Upper lobe of left lung (tissue), 6 donors: ENCODE data around the gene CDC73. TPM values are rescaled to one million over a fixed set of nuclear protein-coding genes. Genes with fewer than 3 reads are reported as not detected.

ENCODE experiments used
- ATAC-seq, 2 donors: fragments of 200-7000 bp; cut with Tn5 transposase; one replicate each; pipeline ENCODE4 v1.9.1; 2022; ENCODE audit warnings: mild to moderate bottlenecking in 2 of 2, moderate library complexity in 2 of 2; ENCODE audit not compliant: low FRiP score in 2 of 2
- DNase-seq, 2 donors: peaks; one replicate each; pipeline ENCODE4 v3.0.0-alpha.2; 2019 to 2020
- H3K27ac ChIP-seq, 4 donors: fragments of 200-600 bp; sonication (generic); one replicate each; pipeline ENCODE4 v1.5.1; 2016 to 2019
- H3K27me3 ChIP-seq, 4 donors: fragments of 200-600 bp; sonication (generic); one replicate each; pipeline ENCODE4 v1.5.1; 2017 to 2019
- H3K36me3 ChIP-seq, 4 donors: fragments of 200-600 bp; sonication (generic); one replicate each; pipeline ENCODE4 v1.5.1; 2016 to 2019
- H3K4me1 ChIP-seq, 4 donors: fragments of 200-600 bp; sonication (generic); one replicate each; pipeline ENCODE4 v1.5.1; 2018 to 2019
- H3K4me3 ChIP-seq, 4 donors: fragments of 200-600 bp; sonication (generic); one replicate each; pipeline ENCODE4 v1.5.1; 2017 to 2019; ENCODE audit warnings: mild to moderate bottlenecking in 2 of 4, moderate library complexity in 1 of 4
- H3K9me3 ChIP-seq, 4 donors: fragments of 200-600 bp; sonication (generic); one replicate each; pipeline ENCODE4 v1.5.1; 2018 to 2019
- CTCF ChIP-seq, 6 experiments: fragments of 450-650 bp in 4 of 6; fragments of 200-600 bp in 2 of 6; sonication (generic) in 2 of 6; IDR thresholded peaks; one replicate each; pipeline ENCODE4 v1.5.1; 2016 to 2019; ENCODE audit warnings: antibody characterized with exemption in 6 of 6
- EP300 ChIP-seq, 4 donors: sonication (generic); formaldehyde crosslinking; IDR thresholded peaks; one replicate each; pipeline ENCODE4 v1.5.1; 2017; ENCODE audit warnings: antibody characterized with exemption in 4 of 4, control low read depth in 2 of 4
- POLR2A ChIP-seq, 4 donors: fragments of 450-650 bp; IDR thresholded peaks; one replicate each; pipeline ENCODE4 v1.5.1; 2016 to 2017; ENCODE audit warnings: antibody characterized with exemption in 4 of 4, mild to moderate bottlenecking in 2 of 4
- POLR2AphosphoS5 ChIP-seq, 2 donors: sonication (generic); formaldehyde crosslinking; IDR thresholded peaks; one replicate each; pipeline ENCODE4 v1.5.1; 2017; ENCODE audit warnings: antibody characterized with exemption in 2 of 2
- WGBS, 2 donors: methylation state at CpG; one replicate each; pipeline ENCODE4 v1.1.5; 2017 to 2018; 5-methylcytosine and 5-hydroxymethylcytosine counted together
- total RNA-seq, 6 donors: library from RNA; depleted of rRNA in 4 of 6; stranded (reverse); fragments of >200 nt in 4 of 6; gene quantifications; one replicate each; pipeline versions ENCODE4 v1.1.0 to v1.2.1, GENCODE V29; 2016 to 2021
- donor health status: DM: no; HTN: no; CAD: no; lungs with moderate emphysema.
- donor health status: DM: no; HTN: yes; CAD: no; lungs with severe emphysema.

CDC73 gene
- total RNA-seq, 6 donors from 2014 or later = 35.1 to 77.5 (median 47.5) TPM

DNA sequence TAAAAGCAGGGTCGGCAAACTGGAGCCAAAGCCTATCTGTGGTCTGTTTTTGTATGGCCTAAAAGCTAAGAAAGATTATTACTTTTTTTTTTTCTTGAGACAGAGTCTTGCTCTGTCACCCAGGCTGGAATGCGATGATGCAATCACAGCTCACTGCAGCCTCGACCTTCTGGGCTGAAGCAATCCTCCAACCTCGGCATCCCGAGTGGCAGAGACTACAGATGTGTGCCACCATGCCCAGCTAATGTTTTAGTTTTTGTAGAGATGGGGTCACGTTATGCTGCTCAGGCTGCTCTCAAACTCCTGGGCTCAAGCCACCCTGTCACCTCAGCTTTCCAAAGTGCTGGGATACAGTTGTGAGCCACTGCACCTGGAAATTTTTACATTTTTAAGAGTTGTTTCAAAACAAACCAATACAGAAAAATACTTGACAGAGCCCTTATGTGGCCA lies 10.2 kb upstream of the CDC73 start:
- Histone ChIP-seq H3K27me3 (no peaks in the 10 kb centered on the region), H3K36me3 (no peaks in the 10 kb centered on the region), H3K9me3 (no peaks in the 10 kb centered on the region), H3K4me1 (peaks cover 0 to 21% (median 12%) of the 10 kb centered on the region in 4 donors), H3K27ac (peak overlapping the region in 3 of 4 donors; percentile 27 to 74 (median 60)), H3K4me3 (no peak overlapping the region)
- WGBS, 2 donors = 26 to 41% methylated on average over 6 of the region's 6 CpGs
- ATAC-seq (peak; percentile 79 to 85), DNase-seq (peak in 1 of 2 donors; percentile 89)
- peak; percentile 22 to 49 for TF ChIP-seq POLR2AphosphoS5 (IDR thresholded peaks at IDR 0.05)
- no peak for TF ChIP-seq EP300 (IDR thresholded peaks at IDR 0.05)
- no peak for TF ChIP-seq POLR2A (IDR thresholded peaks at IDR 0.05)
- TF ChIP-seq CTCF (IDR thresholded peaks at IDR 0.05) = no peak

DNA sequence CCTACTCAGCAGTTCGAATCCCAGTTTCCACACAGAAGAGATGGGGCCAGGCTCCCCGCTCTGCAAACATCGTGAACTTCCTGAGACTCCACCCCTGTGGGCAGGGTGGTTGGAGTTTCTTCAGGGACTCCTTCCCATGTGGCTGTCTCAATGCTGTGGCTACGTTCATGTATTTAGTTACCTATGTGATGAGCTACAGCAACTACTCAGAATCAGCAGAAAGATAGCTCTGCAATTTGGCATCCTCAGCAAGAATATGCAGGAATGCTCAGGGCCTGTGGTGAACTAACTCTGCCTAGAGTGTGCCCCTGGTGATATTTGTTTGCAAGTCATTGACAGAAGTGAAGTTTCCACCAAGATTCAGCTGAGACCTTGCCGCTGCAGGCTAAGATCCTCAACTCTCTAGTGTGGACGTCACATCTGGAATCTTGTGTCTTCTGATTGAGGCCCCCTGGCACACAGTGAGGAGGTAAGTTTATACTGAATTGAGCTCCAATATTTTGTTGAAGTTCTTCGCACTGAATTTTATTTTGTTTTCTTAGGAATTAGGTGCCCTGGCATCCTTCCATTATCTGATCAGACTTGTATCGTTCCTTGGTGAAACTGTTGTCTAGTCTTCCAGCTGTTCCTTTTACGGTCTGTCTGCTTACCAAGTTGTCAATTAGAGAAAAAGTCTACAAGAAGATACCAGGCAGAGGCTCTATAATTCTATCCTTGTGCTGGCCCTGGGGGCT lies 8.4 kb upstream of the CDC73 start:
- peaks cover 0 to 21% (median 12%) of the 10 kb centered on the region in 4 donors for H3K4me1 ChIP-seq
- no peak overlapping the region for H3K27ac ChIP-seq
- ATAC-seq (no peak), DNase-seq (no peak)
- TF ChIP-seq EP300 (IDR thresholded peaks at IDR 0.05) (no peak), POLR2A (IDR thresholded peaks at IDR 0.05) (no peak), POLR2AphosphoS5 (IDR thresholded peaks at IDR 0.05) (no peak), CTCF (IDR thresholded peaks at IDR 0.05) (no peak)
- no peaks in the 10 kb centered on the region for H3K36me3 ChIP-seq
- H3K9me3 ChIP-seq = no peaks in the 10 kb centered on the region
- WGBS, 2 donors = 88% methylated on average over 9 of the region's 9 CpGs
- H3K4me3 ChIP-seq = no peak overlapping the region
- no peaks in the 10 kb centered on the region for H3K27me3 ChIP-seq

- DNase-seq (no peak), ATAC-seq (no peak)
- Histone ChIP-seq H3K4me1 (peaks cover 0 to 21% (median 12%) of the 10 kb centered on the region in 4 donors), H3K4me3 (no peak overlapping the region), H3K9me3 (no peaks in the 10 kb centered on the region), H3K36me3 (no peaks in the 10 kb centered on the region), H3K27me3 (no peaks in the 10 kb centered on the region), H3K27ac (no peak overlapping the region)
- TF ChIP-seq CTCF (IDR thresholded peaks at IDR 0.05) (no peak), POLR2AphosphoS5 (IDR thresholded peaks at IDR 0.05) (no peak), POLR2A (IDR thresholded peaks at IDR 0.05) (no peak), EP300 (IDR thresholded peaks at IDR 0.05) (no peak)
Observed at GRCh38 chr1:193113992-193114332, 7.9 kb upstream of the CDC73 start.

DNA sequence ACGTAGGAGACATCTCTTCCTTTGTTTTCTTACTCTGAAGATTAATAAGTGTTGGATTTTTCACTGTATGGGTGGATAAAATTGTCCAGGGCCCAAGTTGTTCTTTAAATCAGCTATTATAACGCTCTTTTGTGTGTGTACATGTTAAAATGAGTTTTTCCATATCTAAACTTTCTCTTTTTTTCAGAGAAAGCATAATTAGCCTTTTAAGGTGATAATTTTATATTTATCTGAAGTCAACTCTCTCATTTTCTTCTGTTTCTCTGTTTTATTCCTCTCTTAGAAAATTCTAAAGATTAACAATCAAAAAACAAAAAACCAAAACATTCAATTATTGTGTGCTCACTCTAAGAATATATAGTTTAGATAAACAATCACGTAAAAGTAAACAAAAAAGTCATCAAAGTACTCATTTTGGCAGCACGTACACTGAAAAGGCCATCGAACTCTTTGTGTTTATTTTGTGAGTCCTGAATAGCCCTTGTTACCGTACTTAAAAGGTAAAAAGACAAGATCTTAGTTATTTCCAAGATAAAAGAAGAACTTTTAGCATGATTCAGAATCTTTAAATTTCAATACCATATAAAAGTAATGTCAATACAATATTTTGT lies 7.2 kb upstream of the CDC73 start:
- H3K9me3 ChIP-seq = no peaks in the 10 kb centered on the region
- no peak for DNase-seq
- no peaks in the 10 kb centered on the region for H3K27me3 ChIP-seq
- H3K36me3 ChIP-seq = no peaks in the 10 kb centered on the region
- TF ChIP-seq POLR2A (IDR thresholded peaks at IDR 0.05) (no peak), EP300 (IDR thresholded peaks at IDR 0.05) (no peak), CTCF (IDR thresholded peaks at IDR 0.05) (no peak), POLR2AphosphoS5 (IDR thresholded peaks at IDR 0.05) (no peak)
- peaks cover 0 to 21% (median 12%) of the 10 kb centered on the region in 4 donors for H3K4me1 ChIP-seq
- WGBS, 2 donors = 56 to 57% methylated on average over 6 of the region's 6 CpGs
- H3K4me3 ChIP-seq = no peak overlapping the region
- no peak overlapping the region for H3K27ac ChIP-seq
- no peak for ATAC-seq
